DMS53 (cell line): ENCODE results near the gene MED27.

Experiments used
- DNase-seq: peaks from one replicate; lab custom pipeline; 2025; lab: John Stamatoyannopoulos, UW

Gene MED27, protein sequence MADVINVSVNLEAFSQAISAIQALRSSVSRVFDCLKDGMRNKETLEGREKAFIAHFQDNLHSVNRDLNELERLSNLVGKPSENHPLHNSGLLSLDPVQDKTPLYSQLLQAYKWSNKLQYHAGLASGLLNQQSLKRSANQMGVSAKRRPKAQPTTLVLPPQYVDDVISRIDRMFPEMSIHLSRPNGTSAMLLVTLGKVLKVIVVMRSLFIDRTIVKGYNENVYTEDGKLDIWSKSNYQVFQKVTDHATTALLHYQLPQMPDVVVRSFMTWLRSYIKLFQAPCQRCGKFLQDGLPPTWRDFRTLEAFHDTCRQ

GRCh38 chr9:132079391-132080091 lies at the start of gene MED27:
MED27 (minus strand) TSS chr9:132079867; CDS start chr9:132079844, 23 bp downstream.
- peak; percentile 95 for DNase-seq

- no peak for DNase-seq
Measured at GRCh38 chr9:132127888-132128534, 48.3 kb upstream of the MED27 start.

DNA sequence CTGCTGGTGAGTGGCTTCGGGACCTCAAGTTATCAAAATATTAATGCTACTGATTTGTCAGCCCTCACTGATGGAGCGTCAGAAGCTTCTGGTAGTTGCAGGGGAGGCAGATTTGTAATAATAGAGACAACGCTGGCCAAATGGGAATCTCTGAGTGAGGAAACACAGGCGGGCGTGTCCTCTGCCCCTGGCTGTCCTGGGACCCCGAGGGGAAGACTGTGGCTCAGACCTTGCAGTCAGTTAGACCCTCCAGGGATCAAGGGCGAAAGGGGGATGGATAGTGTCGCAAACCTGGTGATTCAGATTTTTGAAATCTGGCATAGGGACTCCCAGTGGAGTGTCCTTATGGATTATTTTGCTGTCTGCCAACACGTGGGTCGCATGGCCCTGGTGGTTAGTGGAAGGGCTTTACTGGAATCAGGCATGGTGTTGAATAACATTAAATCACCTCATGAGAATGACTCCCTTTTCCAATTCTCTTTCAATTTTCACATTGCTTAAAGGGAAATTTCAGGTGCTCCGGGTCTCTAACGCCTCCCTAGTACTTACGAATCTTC lies 47.1 kb upstream of the MED27 start:
- DNase-seq, result no peak

DNA sequence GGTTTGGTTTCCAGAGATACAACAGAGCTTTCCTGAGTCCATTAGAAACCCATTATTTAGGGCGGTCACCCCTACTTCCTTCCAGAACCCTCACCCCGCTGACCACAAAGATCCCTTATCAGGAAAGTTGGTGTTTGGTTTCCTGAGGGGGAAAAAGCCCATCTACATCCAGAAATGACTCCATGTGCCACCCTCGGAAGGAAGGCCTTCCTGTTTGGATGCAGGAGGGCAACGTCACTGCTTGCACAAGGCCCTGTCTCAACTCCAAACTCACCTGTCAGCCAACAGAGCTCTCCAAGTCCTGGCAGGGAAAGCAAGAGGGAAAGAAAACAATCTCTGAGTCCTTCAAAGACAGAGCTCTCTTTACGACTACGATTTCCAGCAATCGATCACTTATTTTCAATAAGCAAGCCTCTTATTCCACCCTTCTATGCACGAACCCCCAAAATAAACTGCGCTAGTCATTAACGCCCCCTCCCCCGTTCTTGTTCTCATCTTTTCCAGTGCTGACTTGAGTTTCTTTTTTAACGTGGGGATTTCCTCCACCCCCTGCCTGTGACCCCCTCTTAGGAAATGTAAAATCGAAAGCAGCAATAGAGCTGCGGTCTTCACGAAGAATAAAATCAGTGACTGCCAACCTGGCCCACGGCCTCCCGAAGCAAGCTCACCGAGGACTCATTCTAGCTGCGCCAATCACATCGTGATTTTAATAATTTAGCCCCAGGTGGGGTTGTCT lies 46.4 kb upstream of the MED27 start:
- no peak for DNase-seq

GRCh38 chr9:132125361-132125760 lies 45.7 kb upstream of the MED27 start:
- DNase-seq, result no peak

GRCh38 chr9:132124800-132125199 lies 45.1 kb upstream of the MED27 start:
- DNase-seq, result no peak

GRCh38 chr9:132121021-132121420 lies 41.4 kb upstream of the MED27 start:
- DNase-seq, result no peak

DNA sequence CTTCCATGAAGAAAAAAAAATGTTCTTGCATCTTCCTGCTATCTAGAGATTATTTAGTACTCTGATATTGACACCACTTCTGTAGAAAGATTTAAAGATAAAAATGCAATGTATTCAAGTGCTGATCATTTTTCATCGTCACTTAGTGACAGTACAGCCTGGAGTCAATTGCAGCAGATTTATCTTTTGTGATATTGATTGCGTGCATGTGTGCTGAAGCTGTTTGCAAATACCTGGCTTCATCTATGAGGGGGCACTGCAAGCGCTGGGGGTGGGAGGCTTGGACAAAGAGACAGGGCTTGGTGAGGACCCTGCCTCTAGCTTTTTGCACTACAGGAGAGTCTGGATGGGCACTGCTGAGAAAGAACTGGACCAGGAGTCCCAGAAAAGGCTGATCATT lies 38.0 kb upstream of the MED27 start:
- DNase-seq, result no peak

GRCh38 chr9:132116583-132116982 lies 36.9 kb upstream of the MED27 start:
- peak; percentile 9 for DNase-seq

DNA sequence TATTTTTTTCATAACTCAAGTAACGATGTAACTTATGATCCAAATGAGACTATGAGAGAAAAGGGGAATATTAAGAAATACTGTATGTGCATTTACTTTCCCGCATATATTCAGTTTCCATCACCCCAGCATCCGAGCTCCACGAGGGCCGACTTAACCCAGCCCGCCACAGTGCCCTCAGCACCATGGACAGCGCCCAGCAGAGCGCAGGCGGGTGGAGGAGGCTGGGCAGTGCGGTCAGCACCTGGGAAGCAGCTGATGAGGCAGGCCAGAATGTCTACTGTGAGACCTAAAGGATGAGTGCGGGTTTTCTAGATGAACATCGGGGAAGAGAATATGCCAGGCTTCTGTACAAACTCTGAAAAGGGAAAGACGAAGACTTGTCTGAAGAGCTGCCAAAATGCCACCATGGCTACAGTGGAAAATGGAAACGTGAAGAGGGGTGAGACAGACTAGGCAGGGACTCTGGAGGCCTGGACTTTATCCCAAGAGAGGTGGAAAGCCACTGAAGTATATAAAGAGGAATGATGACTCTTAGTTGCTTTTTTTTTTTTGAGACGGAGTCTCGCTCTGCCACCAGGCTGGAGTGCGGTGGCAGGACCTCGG lies 34.5 kb upstream of the MED27 start:
- peak; percentile 18 for DNase-seq

GRCh38 chr9:132109291-132109690 lies 29.6 kb upstream of the MED27 start:
- DNase-seq, result no peak

DNA sequence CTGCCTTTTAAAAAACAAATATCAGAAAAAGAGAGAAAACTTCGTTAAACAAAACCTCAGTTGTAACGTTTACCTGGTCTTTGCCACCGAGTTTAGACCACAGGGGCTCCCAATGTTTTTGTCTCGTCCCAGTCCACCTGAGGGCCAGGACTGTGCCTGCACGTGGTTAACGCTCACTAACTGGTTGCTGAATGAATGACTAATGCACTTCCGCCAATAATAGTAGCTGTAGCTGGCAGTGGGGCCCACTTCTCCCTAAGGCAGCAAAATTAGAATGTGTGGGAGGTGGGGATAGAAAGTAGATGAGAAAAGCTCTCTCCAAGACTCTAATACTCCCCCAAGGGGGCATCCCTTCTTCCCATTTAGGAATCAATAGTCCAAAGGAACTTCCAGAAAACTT lies 29.1 kb upstream of the MED27 start:
- peak; percentile 57 for DNase-seq

GRCh38 chr9:132099741-132100407 lies 20.2 kb upstream of the MED27 start:
- DNase-seq, result no peak

DNA sequence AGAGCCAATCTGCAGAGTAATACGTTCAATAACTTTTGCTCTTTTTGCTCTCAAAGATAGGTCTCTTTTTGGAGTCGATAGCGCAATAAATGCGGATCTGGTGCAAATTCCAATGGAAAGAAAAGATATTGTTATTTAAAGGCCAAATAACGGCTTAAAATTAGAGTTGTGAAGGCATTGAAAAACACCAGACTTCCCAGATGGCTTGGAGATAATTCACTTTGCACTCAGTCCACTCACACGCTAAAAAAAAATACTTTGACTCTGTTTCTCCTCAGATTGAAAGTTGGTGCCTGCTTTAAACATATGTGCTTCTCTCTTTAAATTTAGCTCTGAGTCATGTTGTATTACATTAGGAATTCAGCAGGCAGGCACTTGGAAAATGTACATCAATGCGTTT lies 19.5 kb upstream of the MED27 start:
- no peak for DNase-seq

DNA sequence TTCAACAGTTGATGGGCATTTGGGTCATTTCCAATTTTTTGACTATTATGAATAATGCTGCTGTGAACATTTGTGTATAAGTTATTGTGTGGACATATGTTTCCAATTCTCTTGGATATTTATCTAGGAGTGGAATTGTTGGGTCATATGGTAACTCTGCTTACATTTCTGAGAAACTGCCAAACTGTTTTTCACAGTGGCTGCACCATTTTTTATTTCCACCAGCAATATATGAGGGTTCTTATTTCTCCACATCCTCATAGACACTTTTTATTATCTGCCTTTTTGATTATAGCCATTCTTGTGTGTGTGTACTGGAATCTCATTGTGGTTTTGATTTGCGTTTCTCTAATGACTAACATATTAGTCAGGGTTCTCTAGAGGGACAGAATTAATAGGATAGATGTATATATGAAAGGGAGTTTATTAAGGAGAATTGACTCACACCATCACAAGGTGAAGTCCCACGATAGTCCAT lies 14.7 kb upstream of the MED27 start:
- DNase-seq, result no peak

GRCh38 chr9:132090771-132091170 lies 11.1 kb upstream of the MED27 start:
- no peak for DNase-seq

DNA sequence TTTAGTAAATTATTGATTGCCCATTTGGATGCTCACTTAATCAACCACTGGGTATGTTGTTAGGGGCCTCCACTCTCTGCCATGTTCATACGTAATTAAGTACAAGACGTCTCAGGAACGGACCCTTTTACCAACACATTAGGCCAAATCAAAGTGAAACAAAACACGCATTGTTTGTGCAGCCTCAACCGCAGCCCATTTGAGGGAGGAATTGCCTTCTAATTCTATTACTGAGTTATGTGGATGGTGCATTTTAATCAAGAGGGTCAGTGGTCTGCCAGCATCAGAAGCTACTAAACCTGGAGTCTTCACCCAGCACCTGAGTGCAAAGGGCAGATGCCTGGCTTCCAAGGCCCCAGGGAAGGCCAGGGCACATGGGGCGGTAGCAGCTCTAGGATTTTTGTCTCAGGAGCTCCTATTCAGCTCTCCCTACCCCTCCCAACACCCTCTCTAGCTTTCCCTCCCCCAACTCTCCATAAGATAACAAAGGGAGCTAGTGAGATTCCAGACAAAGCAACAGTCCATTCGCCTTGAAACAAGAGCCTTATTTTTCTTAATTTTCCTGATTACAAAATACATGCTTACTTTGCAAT lies 7.9 kb upstream of the MED27 start:
- no peak for DNase-seq

DNA sequence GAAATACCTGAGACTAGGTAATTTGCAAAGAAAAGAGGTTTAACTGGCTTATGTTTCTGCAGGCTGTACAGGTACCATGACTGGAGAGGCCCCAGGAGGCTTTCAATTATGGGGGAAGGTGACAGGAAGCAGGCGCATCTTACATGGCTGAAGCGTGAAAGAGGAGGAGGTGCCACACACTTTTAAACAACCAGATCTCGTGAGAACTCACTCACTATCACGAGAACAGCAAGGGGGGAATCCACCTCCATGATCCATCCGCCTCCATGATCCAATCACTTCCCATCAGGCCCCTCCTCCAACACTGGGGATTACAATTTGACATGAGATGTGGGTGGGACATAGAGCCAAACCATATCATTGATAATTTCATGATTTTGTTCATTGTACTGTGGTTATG lies 2.5 kb upstream of the MED27 start:
- no peak for DNase-seq

DNA sequence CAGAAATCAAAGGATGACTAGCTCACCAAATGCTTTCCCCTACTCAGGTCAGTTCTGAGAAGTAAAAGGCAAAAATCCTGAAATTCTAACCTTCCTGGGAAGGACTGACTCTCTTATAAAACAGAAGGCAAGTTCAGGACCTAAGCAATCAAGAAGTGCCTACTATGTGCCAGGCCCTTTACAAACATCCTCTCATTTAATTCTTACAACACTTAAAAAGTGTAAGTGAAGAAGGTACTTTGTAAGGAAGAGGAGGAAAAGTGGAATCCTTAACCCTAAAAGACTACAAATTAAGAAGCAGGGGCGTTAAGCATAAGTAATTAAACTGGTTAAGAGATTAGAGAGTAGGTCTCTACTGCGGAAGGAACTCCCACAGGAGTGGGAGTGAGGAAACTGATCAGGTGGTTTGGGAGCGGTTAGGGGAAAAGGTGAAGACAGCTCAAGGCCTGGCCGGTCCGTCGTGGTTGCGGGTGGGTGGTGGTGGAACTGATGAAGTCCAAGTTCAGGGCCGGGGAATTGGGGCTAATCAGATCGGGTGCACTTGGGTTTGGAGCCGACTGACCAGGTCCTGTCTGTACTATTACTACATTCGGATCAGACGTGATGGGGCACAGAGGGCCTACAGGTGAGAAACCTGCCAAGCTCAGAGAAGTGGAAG lies 839 bp downstream of the MED27 start:
- DNase-seq, result peak; percentile 51
